D721Med (cell line): Measurements from ENCODE around the gene IQSEC3.

Experiments used
- DNase-seq: peaks from one replicate; pipeline ENCODE4 v3.0.0; 2011; ENCODE audit warnings: low spot score; ENCODE audit not compliant: insufficient read length
- FAIRE-seq: peaks from 2 replicates; lab custom pipeline; 2011; peaks lifted over from hg19 to GRCh38; lab: Jason Lieb, UNC
- TF ChIP-seq, protein P1 (sequence below): IDR thresholded peaks from 2 replicates; pipeline ENCODE4 v1.5.1; 2012; ENCODE audit warnings: mild to moderate bottlenecking, control low read depth; ENCODE audit not compliant: insufficient read depth; ENCODE audit errors: missing control alignments

Gene IQSEC3

DNA sequence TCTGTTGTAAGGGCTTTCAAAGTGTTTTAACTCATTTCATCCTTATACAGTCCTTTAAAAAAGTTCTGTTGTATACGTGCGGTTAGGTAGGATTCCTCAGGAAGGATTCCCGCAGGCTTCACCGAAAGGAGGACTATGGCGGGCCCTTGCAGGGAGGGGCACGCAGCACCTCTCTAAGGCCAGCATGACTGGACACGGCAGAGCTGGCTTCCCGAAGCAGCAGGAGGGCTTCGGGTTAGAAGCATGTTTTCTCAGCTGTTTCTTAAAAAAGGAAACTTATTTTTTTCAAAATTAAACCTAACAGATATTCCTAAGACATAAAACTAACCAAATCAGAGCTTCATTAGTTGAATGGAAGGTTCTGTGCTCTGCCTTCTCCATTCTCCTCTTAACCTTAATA, 21.3 kb downstream of the IQSEC3 start:
- TF ChIP-seq, protein P1, sequence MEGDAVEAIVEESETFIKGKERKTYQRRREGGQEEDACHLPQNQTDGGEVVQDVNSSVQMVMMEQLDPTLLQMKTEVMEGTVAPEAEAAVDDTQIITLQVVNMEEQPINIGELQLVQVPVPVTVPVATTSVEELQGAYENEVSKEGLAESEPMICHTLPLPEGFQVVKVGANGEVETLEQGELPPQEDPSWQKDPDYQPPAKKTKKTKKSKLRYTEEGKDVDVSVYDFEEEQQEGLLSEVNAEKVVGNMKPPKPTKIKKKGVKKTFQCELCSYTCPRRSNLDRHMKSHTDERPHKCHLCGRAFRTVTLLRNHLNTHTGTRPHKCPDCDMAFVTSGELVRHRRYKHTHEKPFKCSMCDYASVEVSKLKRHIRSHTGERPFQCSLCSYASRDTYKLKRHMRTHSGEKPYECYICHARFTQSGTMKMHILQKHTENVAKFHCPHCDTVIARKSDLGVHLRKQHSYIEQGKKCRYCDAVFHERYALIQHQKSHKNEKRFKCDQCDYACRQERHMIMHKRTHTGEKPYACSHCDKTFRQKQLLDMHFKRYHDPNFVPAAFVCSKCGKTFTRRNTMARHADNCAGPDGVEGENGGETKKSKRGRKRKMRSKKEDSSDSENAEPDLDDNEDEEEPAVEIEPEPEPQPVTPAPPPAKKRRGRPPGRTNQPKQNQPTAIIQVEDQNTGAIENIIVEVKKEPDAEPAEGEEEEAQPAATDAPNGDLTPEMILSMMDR: no peak
- no peak for FAIRE-seq
- no peak for DNase-seq

DNA sequence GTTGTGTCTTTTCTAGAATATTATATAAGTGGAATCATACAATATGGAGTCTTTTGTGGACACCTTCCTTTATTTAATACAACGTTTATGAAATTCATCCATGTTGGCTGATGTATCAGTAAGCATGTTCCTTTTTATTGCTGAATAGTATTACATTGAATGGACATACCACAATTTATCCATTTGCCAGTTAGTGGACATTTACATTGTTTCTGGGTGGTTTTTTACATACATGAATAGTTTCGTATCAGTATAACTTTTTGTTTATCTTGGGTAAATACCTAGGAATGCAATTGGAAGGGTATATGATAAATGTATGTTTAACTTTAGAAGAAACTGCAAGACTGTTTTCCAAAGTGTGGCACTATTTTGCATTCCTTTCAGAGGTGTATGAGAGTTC, 23.1 kb downstream of the IQSEC3 start:
- no peak for FAIRE-seq

DNA sequence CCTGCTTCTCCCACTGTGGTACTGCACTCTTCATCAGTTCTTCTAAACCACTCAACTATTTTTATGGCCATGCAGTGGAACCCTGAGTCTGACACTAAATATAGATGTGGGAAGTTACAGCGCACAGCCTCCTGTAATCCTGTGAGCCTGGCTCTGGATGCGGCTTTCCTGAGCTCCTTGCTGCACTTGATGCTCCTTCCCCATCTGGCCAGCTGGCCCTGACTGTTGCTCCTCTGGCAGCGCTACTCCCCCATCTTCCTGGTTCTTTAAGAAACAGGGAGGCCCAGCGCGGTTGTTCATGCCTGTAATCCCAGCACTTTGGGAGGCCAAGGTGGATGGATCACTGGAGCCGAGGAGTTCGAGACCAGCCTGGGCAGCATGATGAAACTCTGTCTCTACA, 24.6 kb downstream of the IQSEC3 start:
- TF ChIP-seq, protein P1: no peak
- FAIRE-seq (no peak), DNase-seq (no peak)

More for the DNA sequence above, 23.1 kb downstream of the IQSEC3 start:
- TF ChIP-seq, protein P1: no peak
- no peak for DNase-seq

DNA sequence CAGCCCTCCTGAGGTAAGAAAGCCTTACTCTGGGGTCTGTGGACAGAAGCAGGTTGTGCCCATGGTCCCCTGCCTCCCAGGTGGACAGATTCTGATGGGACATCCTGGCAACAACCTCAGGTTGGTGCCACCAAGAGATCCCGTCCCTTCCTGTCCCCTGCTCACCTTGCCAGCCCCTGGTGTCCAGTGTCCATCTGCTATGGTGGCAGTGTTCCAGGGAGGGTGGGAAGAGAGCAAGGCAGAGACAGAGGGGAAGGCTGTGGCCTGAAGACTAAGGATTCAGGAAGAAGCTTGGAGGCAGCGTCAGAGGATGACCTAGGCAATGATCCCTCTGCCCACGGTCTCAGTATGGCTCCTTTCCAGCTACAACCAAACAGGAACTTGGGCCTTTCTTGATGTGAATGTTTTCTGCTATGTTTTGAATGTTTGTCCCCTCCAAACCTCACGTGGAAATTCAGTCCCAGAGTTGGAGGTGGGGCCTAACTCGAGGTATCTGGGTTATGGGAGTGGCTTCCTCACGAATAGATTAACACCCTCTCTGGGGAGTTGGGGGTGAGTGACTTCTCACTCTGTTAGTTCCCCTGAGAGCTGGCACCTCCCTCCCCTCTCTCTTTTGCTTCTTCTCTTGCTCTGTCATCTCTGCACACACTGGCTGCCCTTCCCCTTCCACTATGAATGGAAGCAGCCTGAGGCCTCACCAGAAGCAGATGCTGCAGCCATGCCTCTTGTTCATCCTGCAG, 26.9 kb downstream of the IQSEC3 start:
- TF ChIP-seq, protein P1: no peak
- FAIRE-seq (no peak), DNase-seq (no peak)

DNA sequence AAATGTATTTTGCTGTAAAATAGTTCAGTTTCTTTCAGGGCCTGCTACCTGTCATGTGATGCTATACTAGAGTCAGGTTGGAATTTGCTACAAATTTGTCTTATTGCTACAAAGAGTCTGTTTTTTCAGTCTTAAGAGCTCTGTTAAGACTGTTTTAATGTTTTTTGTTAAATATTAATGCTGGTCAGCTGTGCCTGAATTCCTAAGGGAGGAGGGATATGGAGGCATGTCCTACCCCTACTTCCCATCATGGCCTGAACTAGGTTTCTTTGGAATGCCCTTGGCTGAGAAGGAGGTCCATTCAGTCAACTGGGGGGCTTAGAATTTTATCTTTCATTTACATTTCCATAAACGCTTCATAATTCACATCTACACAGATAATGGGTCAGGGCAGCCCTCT, 30.0 kb downstream of the IQSEC3 start:
- DNase-seq (no peak), FAIRE-seq (no peak)
- TF ChIP-seq, protein P1: no peak

DNA sequence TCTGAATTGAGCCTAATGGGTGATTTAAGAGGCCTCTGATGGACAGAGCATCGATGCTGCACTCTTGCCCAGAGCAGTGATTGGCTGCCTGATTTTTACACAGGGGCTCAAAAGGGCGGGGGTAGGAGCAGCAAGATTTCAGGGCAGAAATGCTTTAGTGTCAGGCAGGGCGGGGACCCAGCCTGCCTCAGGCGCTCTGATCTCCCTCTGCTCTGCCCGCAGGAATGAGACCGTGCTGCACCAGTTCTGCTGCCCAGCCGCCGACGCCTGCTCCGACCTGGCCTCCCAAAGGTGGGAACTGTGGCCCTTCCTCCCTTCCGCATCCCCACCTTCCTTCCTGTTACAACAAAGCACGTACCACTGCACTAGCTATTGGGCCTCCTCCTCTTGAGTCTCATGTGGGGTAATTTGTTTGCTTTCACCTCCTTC, 32.4 kb downstream of the IQSEC3 start:
- DNase-seq: no peak
- FAIRE-seq: no peak
- TF ChIP-seq, protein P1: no peak

DNA sequence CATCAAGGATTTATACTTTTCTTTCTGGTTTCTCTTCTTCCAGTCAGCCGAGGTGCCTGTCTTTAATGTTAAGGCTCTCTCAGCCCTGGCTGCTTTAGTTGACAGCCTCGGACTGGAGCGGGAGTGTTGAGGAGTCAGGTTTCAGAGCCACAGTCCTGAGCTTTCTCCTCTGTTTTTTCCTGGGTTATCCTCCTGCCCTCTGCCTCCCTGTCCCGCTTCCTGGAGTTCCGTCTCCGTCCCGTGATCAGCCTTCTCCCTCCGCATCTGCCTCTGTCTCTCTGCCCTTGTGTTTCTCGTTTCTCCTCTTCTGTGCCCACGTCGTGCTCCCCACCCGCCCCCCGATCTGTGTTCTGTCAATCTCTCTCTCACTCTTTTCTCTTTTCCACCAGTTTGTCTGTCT, 33.0 kb downstream of the IQSEC3 start:
- no peak for FAIRE-seq
- DNase-seq: no peak
- TF ChIP-seq, protein P1: no peak
